GM12872 (cell line): ENCODE data around the gene PPP3CA.

Source experiments
- TF ChIP-seq, protein P1 (sequence below): IDR thresholded peaks from 3 replicates; pipeline ENCODE4 v1.5.1; 2011; ENCODE audit warnings: low read depth, mild to moderate bottlenecking, low read length, moderate library complexity; ENCODE audit not compliant: insufficient read depth

PPP3CA gene

DNA sequence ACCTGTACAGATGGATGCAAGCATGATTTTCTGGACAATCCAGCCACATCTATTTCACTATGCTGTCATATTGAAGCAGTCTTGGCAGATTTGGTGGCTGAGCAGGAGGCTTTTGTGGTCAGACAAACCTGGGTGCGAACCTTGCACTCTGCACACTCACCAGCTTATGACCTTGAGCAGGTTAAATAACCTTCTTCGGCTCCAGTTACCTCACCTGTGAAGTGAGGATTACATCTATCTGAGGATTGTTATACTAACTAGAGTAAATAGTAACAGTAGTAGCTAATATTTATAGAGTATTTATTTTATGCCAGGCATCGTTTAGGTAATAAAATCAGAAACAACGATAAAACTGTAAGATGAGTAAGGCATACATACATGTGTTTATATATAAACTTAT, 150.0 kb downstream of the PPP3CA start:
- TF ChIP-seq, protein P1, sequence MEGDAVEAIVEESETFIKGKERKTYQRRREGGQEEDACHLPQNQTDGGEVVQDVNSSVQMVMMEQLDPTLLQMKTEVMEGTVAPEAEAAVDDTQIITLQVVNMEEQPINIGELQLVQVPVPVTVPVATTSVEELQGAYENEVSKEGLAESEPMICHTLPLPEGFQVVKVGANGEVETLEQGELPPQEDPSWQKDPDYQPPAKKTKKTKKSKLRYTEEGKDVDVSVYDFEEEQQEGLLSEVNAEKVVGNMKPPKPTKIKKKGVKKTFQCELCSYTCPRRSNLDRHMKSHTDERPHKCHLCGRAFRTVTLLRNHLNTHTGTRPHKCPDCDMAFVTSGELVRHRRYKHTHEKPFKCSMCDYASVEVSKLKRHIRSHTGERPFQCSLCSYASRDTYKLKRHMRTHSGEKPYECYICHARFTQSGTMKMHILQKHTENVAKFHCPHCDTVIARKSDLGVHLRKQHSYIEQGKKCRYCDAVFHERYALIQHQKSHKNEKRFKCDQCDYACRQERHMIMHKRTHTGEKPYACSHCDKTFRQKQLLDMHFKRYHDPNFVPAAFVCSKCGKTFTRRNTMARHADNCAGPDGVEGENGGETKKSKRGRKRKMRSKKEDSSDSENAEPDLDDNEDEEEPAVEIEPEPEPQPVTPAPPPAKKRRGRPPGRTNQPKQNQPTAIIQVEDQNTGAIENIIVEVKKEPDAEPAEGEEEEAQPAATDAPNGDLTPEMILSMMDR, result no peak

DNA sequence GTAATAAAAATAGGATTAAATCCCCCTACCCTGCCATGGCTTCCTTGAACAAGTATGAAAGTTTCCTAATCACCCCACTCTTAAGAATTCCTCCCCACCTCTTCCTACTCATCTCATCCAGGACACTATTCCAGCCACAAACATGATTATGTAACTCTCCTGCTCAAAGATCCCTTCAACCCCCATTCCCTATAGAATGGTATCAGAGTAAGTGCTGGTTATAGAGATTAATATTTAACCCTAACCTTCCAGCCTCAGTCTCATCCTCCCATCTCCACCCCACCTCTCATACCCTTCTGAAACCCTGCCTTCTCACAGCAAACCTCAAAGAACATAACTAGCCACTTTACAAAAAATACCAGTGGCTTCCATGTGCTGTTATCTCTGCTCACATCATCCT, 155.1 kb downstream of the PPP3CA start:
- TF ChIP-seq, protein P1, result no peak

DNA sequence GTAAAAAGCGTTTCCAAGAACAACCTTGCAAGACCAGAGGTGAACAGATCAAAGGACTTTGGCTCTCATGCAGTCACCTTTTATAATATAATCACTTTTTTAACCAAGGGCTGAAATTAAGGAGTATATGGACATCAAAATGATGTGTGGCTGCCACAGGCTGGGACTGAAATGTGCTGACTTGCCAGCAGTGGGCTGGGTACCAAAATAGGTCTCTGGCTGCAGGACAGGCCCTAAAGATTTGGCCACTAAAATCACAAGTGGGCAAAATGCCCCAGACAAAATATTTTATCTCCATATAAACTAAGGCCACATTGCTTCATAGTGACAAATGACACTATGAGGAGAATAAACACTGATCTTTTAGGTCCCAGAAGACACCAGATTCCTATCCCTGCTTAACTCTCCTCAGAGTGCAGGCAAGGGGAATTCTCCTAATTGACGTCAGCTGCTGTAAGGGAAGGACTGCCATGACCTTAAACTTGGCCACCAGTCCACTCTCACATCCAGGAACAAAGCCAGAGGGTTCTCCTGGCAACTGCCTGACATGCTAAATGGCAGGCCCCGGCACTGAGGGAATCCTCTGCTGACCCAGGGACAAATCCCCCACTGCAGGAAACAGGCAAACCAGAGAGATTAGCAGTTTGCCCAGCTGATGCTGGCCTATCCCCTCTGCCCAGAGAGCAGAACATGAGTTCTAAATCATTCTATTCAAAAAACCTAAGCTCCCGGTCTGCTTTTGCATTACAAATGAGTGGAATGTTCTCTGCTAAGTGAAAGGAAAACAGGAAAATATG, 155.8 kb downstream of the PPP3CA start:
- TF ChIP-seq, protein P1, result no peak

DNA sequence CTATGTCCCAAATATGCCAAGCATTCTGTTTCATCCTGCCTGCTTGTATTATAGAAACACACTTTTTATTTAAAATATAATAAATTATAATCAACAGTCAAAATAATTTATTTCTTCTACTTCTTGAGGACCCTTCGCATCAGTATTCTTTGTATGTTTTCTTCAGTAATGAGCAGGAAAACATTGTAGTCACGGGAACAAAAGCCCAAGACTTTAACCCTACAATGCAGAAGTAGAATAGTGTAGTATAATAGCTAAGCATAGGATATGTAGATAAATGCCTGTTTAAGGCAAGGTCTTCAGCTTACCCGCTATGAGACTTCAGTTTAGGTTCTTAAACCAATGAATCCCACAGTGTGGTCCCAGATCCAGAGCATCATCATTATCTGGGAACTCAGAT, 156.6 kb downstream of the PPP3CA start:
- TF ChIP-seq, protein P1, result no peak

DNA sequence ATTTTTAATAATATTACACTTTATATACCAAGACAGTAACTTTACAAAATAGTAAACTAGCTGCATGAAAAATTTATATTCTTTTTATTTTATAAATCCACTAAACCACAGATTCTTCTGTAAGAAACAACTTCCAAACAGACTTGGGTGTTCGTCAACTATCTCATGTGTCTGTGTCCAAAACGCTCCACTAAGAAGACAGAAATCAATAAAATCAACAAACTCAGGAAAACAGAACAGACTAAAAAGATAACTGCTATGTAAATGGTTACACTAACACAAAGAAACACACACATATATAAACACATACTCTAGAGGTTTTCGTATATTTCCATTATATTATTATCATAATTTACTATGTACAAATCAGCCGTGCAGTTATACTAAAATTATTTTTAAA, 158.4 kb downstream of the PPP3CA start:
- TF ChIP-seq, protein P1, result no peak

DNA sequence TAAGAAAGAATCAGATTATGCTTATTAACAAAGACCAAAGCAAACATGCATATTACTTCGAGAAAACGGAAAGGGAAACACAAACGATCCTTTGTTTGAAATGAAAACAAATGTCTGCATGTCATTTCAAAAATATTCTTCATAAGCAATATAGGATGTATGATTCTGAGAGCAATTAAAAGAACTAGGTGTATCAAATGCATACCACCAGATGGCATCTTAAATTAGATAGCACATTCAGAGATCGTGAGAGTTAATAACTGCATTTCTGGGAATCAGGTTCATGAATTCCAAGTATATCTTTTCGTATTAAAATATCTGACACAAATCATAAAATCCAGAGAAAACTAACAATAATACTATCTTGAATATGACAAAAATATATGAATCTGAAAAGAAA, 159.5 kb downstream of the PPP3CA start:
- TF ChIP-seq, protein P1, result no peak

DNA sequence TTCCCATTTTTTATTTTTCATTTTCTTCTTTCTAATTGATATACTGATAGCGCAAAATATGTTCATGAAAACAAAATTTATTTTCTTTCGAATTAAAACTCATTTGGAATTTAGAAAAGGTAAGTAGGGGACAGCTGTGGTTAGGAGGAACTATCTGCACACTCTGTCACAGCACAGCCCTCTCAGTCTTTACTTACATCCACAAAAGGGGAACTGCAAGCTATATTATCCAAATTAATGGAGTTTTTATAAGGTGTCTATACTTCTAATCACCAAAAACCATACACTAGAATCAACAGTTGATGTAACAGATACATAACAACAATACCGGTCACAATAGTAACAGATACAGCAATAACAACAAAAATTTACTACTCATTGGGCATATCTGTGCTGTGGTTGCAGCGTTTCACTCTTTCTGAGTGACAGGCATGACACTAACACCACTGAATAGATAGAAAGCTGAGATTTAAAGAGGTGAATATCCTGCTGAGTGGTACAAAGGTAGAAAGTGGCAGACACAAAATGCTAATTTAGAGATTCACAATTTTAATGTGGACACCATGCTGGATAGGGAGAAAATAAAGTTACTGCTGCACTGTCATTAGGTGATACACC, 160.7 kb downstream of the PPP3CA start:
- TF ChIP-seq, protein P1, result no peak
